ENCODE results near the gene STARD10.

GRCh38 chr11:72814286-72815109 is 20.7 kb upstream of the STARD10 start, which contains the start of gene ATG16L2:
- TF ChIP-seq CTCF (IDR thresholded peaks at IDR 0.05; ENCODE audit: low read length) (no peak; the same call in 1 of the 2 replicates), EZH2 (IDR thresholded peaks at IDR 0.05; ENCODE audit: borderline replicate concordance, low read length) (no peak)
